ENCODE measurements around the gene SLC38A4. TPM values are rescaled to one million over a fixed set of nuclear protein-coding genes. Genes with fewer than 3 reads are reported as not detected.

Gene SLC38A4
- total and polyA plus RNA-seq, 2 donors (not counting 1 experiment from before 2014, with no cell fraction given) = not detected

DNA sequence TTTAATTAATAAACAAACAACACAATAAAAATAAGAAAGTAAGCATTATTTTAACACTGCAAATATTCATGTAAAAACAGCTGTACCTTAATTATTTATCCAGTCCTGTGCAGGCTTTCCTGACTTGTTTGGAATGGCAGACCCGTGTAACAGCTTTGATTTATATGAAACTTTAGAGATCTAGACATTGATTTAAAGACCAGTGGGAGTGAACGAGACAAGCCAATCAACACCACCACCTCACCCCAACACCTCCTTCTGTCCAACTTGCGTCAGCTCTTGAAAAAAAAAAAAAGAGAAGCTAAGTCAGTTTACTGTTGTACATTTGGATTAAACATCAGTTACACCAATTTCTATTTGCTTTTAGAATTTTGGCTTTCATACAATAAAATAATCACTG is 22.3 kb downstream of the SLC38A4 start:
- no peak for ATAC-seq (ENCODE audit: low read depth)

GRCh38 chr12:46801293-46801692 is 24.5 kb downstream of the SLC38A4 start:
- WGBS (ENCODE audit: insufficient coverage) = no CpG with 5 or more reads among the region's 1 CpG
- DNase-seq = no peak
- Histone ChIP-seq H3K27me3 (replicated peaks in 1 of 4; ENCODE audit: control extremely low read depth in 1 of 4, control insufficient read depth in 3 of 4, insufficient read depth in 4 of 4, low read length in 3 of 4) (peaks cover 0 to 6% (median 0%) of the 10 kb centered on the region in 4 experiments), H3K9ac (ENCODE audit: low read length) (no peak overlapping the region), H3K79me2 (ENCODE audit: control insufficient read depth, insufficient read depth, low read length) (no peaks in the 10 kb centered on the region), H4K20me1 (ENCODE audit: control insufficient read depth, insufficient read depth, low read length, poor library complexity, severe bottlenecking) (no peaks in the 10 kb centered on the region), H3K4me3 (ENCODE audit: control extremely low read depth in 1 of 5, extremely low read depth in 1 of 5, insufficient read depth in 1 of 5, low read depth in 2 of 5, low read length in 4 of 5) (no peak overlapping the region), H2AFZ (ENCODE audit: insufficient read depth, low read depth, low read length, poor library complexity, severe bottlenecking) (no peak overlapping the region), H3K4me2 (replicated peaks; ENCODE audit: low read depth, low read length, poor library complexity, severe bottlenecking) (no peak overlapping the region), H3K4me1 (ENCODE audit: control insufficient read depth in 2 of 2, insufficient read depth in 2 of 2, low read length in 2 of 2) (no peaks in the 10 kb centered on the region), H3K27ac (ENCODE audit: low read length in 2 of 2) (no peak overlapping the region), H3K9me3 (ENCODE audit: control extremely low read depth in 1 of 3, control insufficient read depth in 2 of 3, insufficient read depth in 1 of 3, low read length in 2 of 3) (no peaks in the 10 kb centered on the region), H3K36me3 (replicated peaks in 1 of 2; ENCODE audit: control extremely low read depth in 1 of 2, control insufficient read depth in 1 of 2, extremely low read depth in 1 of 2, insufficient read depth in 2 of 2, low read length in 1 of 2) (no peaks in the 10 kb centered on the region)
- TF ChIP-seq, protein P1, sequence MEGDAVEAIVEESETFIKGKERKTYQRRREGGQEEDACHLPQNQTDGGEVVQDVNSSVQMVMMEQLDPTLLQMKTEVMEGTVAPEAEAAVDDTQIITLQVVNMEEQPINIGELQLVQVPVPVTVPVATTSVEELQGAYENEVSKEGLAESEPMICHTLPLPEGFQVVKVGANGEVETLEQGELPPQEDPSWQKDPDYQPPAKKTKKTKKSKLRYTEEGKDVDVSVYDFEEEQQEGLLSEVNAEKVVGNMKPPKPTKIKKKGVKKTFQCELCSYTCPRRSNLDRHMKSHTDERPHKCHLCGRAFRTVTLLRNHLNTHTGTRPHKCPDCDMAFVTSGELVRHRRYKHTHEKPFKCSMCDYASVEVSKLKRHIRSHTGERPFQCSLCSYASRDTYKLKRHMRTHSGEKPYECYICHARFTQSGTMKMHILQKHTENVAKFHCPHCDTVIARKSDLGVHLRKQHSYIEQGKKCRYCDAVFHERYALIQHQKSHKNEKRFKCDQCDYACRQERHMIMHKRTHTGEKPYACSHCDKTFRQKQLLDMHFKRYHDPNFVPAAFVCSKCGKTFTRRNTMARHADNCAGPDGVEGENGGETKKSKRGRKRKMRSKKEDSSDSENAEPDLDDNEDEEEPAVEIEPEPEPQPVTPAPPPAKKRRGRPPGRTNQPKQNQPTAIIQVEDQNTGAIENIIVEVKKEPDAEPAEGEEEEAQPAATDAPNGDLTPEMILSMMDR (IDR thresholded peaks at IDR 0.05) = no peak
- no peak for TF ChIP-seq EZH2 (IDR thresholded peaks at IDR 0.05; ENCODE audit: borderline replicate concordance, insufficient read depth, low read depth, low read length, poor library complexity, severe bottlenecking)
- ChIA-PET POLR2A (no interaction called here), CTCF (no interaction called here)
- Mint-ChIP-seq H3K9me3 (ENCODE audit: insufficient read depth) (no peaks in the 10 kb centered on the region), H3K27ac (no peak overlapping the region), H3K4me3 (no peak overlapping the region), H3K27me3 (peaks cover 4% of the 10 kb centered on the region), H3K4me1 (no peaks in the 10 kb centered on the region)
- ATAC-seq (ENCODE audit: low read depth) = no peak
- intact Hi-C loops (cut with micrococcal nuclease) = no loop called here

More for the DNA sequence above, 22.3 kb downstream of the SLC38A4 start:
- no peak overlapping the region for H3K27ac ChIP-seq (ENCODE audit: low read length in 2 of 2)
- no peak overlapping the region for H3K27ac Mint-ChIP-seq
- no peaks in the 10 kb centered on the region for H3K27me3 ChIP-seq (replicated peaks in 1 of 4; ENCODE audit: control extremely low read depth in 1 of 4, control insufficient read depth in 3 of 4, insufficient read depth in 4 of 4, low read length in 3 of 4)
- TF ChIP-seq, protein P1 (IDR thresholded peaks at IDR 0.05) = no peak
- TF ChIP-seq EZH2 (IDR thresholded peaks at IDR 0.05; ENCODE audit: borderline replicate concordance, insufficient read depth, low read depth, low read length, poor library complexity, severe bottlenecking) = no peak
- H3K4me1 ChIP-seq (ENCODE audit: control insufficient read depth in 2 of 2, insufficient read depth in 2 of 2, low read length in 2 of 2) = no peaks in the 10 kb centered on the region
- intact Hi-C loops (cut with micrococcal nuclease) = no loop called here
- H2AFZ ChIP-seq (ENCODE audit: insufficient read depth, low read depth, low read length, poor library complexity, severe bottlenecking) = no peak overlapping the region
- ChIA-PET POLR2A (no interaction called here), CTCF (no interaction called here)
- no peaks in the 10 kb centered on the region for H3K36me3 ChIP-seq (replicated peaks in 1 of 2; ENCODE audit: control extremely low read depth in 1 of 2, control insufficient read depth in 1 of 2, extremely low read depth in 1 of 2, insufficient read depth in 2 of 2, low read length in 1 of 2)
- H3K9ac ChIP-seq (ENCODE audit: low read length) = no peak overlapping the region
- H3K4me3 Mint-ChIP-seq = no peak overlapping the region
- no peaks in the 10 kb centered on the region for H3K9me3 ChIP-seq (ENCODE audit: control extremely low read depth in 1 of 3, control insufficient read depth in 2 of 3, insufficient read depth in 1 of 3, low read length in 2 of 3)
- no peaks in the 10 kb centered on the region for H3K79me2 ChIP-seq (ENCODE audit: control insufficient read depth, insufficient read depth, low read length)
- no peak overlapping the region for H3K4me2 ChIP-seq (replicated peaks; ENCODE audit: low read depth, low read length, poor library complexity, severe bottlenecking)
- no peaks in the 10 kb centered on the region for H4K20me1 ChIP-seq (ENCODE audit: control insufficient read depth, insufficient read depth, low read length, poor library complexity, severe bottlenecking)
- no CpG with 5 or more reads among the region's 3 CpGs for WGBS (ENCODE audit: insufficient coverage)
- DNase-seq = no peak
- H3K9me3 Mint-ChIP-seq (ENCODE audit: insufficient read depth) = no peaks in the 10 kb centered on the region
- no peaks in the 10 kb centered on the region for H3K4me1 Mint-ChIP-seq
- H3K27me3 Mint-ChIP-seq = peaks cover 7% of the 10 kb centered on the region
- no peak overlapping the region for H3K4me3 ChIP-seq (ENCODE audit: control extremely low read depth in 1 of 5, extremely low read depth in 1 of 5, insufficient read depth in 1 of 5, low read depth in 2 of 5, low read length in 4 of 5)

All from B cell (primary cell).